GM19452 (cell line): ENCODE results near the gene COL25A1.
"Not testable (repeated sequence)": the region's sequence is repeated elsewhere in the genome, so short reads cannot be mapped to it uniquely, and the experiment has no call there.

Experiments
- ATAC-seq: cut with Tn5 transposase; IDR thresholded peaks from one replicate; pipeline ENCODE4 v1.9.1; 2021; ENCODE audit not compliant: unreplicated experiment

COL25A1 gene

GRCh38 chr4:109174224-109174953 lies 128.1 kb downstream of the COL25A1 start:
- ATAC-seq, result no peak

GRCh38 chr4:109172301-109172700 lies 130.2 kb downstream of the COL25A1 start:
- ATAC-seq, result no peak

- no peak for ATAC-seq
These were observed 131.4 kb downstream of the COL25A1 start for GRCh38 chr4:109171070-109171469.

GRCh38 chr4:109169170-109169569 lies 133.3 kb downstream of the COL25A1 start:
- ATAC-seq, result no peak

- no peak for ATAC-seq
These were observed 135.9 kb downstream of the COL25A1 start for GRCh38 chr4:109166586-109166985.

- ATAC-seq, result no peak
These were observed 136.3 kb downstream of the COL25A1 start for GRCh38 chr4:109166126-109166525.

GRCh38 chr4:109164011-109164410 lies 138.4 kb downstream of the COL25A1 start:
- ATAC-seq, result no peak

- no peak for ATAC-seq
These were observed 139.0 kb downstream of the COL25A1 start for GRCh38 chr4:109163493-109163892.

GRCh38 chr4:109162759-109163158 lies 139.7 kb downstream of the COL25A1 start:
- no peak for ATAC-seq

GRCh38 chr4:109160494-109160893 lies 142.0 kb downstream of the COL25A1 start:
- no peak for ATAC-seq

GRCh38 chr4:109157696-109158095 lies 144.8 kb downstream of the COL25A1 start:
- ATAC-seq, result no peak

GRCh38 chr4:109157205-109157604 lies 145.3 kb downstream of the COL25A1 start:
- ATAC-seq, result no peak

GRCh38 chr4:109156356-109156755 lies 146.1 kb downstream of the COL25A1 start:
- no peak for ATAC-seq

- no peak for ATAC-seq
These were observed 146.7 kb downstream of the COL25A1 start for GRCh38 chr4:109155682-109156283.

GRCh38 chr4:109155084-109155483 lies 147.4 kb downstream of the COL25A1 start:
- ATAC-seq, result no peak

- ATAC-seq, result no peak
These were observed 148.0 kb downstream of the COL25A1 start for GRCh38 chr4:109154424-109154823.

GRCh38 chr4:109149836-109150235 lies 152.6 kb downstream of the COL25A1 start:
- no peak for ATAC-seq

- no peak for ATAC-seq
These were observed 153.8 kb downstream of the COL25A1 start for GRCh38 chr4:109148577-109149075.

GRCh38 chr4:109147135-109147534 lies 155.3 kb downstream of the COL25A1 start:
- ATAC-seq, result no peak

- ATAC-seq, result no peak
These were observed 156.0 kb downstream of the COL25A1 start for GRCh38 chr4:109146499-109146898.

GRCh38 chr4:109138125-109138524 lies 164.3 kb downstream of the COL25A1 start:
- ATAC-seq, result not testable (repeated sequence)

- no peak for ATAC-seq
These were observed 167.5 kb downstream of the COL25A1 start for GRCh38 chr4:109134921-109135320.
